Left forelimb (tissue), 1 donor: ENCODE results near the gene B3GALT6.

ENCODE experiments used
- DNase-seq: peaks from one replicate; pipeline ENCODE4 v3.0.0-alpha.2; 2018; ENCODE audit warnings: low spot score

B3GALT6 gene

GRCh38 chr1:1216770-1217620 lies 15.0 kb upstream of the B3GALT6 start:
- no peak for DNase-seq

- no peak for DNase-seq
These were observed 14.2 kb upstream of the B3GALT6 start for GRCh38 chr1:1217621-1218523.

- DNase-seq: no peak
These were observed 13.4 kb upstream of the B3GALT6 start for GRCh38 chr1:1218524-1219200.

DNA sequence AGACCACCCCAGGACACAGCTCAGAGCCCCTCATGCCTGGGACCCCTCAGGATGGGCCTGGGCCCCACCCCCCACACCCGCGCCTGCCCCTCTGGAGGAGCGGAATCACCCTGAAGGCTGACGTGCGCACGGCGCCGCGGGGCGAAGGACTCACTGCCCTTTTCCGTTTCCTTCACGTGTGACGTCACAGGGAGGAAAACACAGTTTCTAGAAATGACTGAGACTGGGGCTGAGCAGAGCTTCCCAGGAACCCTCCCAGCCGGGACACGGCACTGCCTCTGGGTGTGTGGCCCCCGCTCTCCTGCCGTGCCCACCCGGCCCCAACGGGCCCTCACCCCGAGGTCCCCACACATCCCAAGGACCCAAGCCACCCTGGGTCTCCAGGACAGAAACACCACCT lies 12.7 kb upstream of the B3GALT6 start:
- DNase-seq: no peak

DNA sequence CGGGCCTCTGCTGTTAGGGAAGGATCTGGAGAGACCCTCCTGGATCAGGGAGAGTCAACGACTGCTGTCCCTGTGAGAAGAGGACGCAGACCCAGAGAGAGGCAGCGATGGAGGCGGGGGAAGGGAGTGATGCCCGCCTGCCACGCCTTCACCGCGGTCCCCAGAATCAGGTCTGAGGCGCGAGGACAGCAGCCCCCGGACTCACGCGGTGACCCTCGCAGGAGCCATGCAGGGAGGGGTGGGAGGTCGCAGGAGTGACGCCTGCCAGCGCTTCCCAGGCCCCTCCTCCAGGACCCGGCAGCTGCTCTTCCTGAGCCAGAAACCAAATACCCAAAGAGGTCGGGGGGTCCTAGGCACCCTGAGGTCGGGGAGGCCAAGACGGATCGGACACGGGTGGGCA lies 11.8 kb upstream of the B3GALT6 start:
- DNase-seq: no peak

GRCh38 chr1:1221887-1222574 lies 10.0 kb upstream of the B3GALT6 start:
- no peak for DNase-seq

GRCh38 chr1:1222575-1223225 lies 9.3 kb upstream of the B3GALT6 start:
- no peak for DNase-seq

- DNase-seq: no peak
These were observed 8.7 kb upstream of the B3GALT6 start for GRCh38 chr1:1223321-1223720.

DNA sequence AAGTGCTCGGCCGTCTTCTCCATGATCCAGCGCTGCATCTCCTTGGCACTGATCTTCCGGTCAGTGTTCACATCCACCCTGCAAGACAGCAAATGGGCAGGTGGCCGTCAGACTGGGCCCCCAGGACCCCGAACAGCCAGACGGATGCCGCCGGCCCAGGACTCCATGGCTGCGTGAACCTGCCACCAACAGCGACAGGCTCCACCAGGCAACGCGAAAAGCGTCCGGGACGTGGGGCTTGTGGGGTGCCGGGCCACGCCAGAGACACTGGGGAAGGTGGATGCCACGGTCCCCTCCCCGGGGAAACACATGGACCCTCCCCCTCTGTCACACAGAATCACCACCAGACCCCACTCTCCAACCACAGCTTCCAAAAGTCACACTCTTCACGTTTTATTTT lies 8.1 kb upstream of the B3GALT6 start:
- no peak for DNase-seq

GRCh38 chr1:1225238-1225845 lies 6.7 kb upstream of the B3GALT6 start:
- DNase-seq: no peak

GRCh38 chr1:1225913-1226312 lies 6.1 kb upstream of the B3GALT6 start:
- DNase-seq: no peak

DNA sequence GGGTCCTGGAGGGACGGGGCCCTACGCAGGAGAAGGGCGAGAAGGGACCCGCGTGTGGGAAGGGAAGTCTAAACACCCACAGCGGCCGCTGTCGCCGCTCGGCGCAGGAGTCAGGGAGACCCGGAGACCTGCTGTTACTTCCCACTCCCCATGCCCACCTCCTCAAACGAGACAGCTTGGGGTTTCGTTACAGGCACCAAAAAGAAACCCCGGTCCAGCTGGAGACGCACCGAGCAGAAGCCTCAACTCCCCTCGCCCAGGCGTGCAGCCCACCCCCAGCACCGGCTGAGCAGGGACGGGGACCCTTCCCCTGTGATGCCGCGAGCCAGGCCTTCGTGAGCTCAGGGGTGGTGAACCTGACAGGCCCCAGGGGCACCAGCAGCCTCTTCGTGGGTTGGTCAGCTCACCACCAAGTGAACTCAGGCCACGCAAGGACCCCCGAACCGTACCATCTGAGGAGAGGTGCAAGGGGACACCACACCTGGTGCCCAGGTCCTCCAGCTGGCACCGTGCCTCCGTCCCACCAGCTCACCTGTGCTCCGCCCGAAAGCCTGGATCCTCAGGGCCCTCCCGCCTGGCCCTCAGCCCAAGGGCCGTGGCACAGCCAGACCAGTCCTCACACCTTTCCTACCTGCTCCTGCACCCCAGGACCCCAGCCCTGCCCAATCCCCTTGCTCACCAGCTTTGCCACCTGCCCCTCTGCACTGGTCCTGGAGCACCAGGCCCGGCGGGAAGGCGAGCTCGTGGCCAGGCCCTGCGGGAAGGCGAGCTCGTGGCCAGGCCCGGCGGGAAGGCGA lies 5.3 kb upstream of the B3GALT6 start:
- DNase-seq: no peak

GRCh38 chr1:1227386-1227785 lies 4.7 kb upstream of the B3GALT6 start:
- DNase-seq: no peak

- no peak for DNase-seq
These were observed 3.9 kb upstream of the B3GALT6 start for GRCh38 chr1:1228187-1228586.

DNA sequence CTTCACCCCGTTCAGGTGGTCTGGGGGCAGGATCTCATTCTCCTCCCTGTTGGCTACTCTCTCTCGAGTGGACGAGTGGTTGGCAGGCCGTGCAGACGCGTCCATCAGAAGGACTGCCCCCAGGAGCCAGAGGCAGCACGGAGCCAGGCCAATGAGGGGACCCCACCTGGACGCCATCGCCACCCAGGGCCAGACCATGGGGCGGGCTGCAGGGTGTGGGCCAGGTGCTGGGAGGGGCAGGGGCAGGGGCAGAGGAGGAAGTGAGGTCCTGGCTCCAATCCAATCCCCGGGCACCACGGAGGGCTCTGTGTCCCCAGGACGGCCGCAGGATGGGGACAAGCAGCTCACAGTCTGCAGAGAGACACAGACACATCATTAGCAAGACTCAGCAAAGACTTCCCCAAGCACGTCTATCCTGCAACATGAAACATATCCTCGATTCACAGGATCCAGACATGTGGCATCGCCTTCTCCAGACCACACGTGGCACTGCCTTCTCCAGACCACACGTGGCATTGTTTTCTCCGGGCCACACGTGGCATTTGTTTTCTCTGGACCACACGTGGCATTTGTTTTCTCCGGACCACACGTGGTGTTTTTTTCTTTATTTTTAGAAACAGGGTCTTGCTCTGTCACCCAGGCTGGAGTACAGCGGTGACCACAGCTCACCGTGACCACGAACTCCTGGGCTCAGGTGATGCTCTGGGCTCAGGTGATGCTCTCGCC lies 3.3 kb upstream of the B3GALT6 start:
- no peak for DNase-seq

DNA sequence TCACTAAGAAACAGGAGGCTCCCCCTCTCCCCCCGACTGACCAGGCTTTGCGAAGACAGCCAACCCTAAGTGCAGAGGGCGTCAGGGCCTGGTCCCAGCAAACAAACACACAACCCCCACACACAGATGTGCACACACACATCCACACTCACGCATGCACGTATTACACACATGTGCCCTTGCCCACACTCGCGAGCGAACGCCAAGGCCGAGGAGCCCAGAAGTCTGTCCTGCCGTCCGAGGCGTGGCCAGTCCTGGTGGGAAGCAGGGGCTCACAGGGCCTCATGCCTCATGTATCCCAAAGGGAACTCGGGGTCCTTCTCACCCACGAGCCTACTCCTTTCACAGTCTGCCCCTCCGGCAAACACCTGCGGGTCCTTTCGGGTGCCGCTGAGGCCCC lies 2.3 kb upstream of the B3GALT6 start:
- no peak for DNase-seq

DNA sequence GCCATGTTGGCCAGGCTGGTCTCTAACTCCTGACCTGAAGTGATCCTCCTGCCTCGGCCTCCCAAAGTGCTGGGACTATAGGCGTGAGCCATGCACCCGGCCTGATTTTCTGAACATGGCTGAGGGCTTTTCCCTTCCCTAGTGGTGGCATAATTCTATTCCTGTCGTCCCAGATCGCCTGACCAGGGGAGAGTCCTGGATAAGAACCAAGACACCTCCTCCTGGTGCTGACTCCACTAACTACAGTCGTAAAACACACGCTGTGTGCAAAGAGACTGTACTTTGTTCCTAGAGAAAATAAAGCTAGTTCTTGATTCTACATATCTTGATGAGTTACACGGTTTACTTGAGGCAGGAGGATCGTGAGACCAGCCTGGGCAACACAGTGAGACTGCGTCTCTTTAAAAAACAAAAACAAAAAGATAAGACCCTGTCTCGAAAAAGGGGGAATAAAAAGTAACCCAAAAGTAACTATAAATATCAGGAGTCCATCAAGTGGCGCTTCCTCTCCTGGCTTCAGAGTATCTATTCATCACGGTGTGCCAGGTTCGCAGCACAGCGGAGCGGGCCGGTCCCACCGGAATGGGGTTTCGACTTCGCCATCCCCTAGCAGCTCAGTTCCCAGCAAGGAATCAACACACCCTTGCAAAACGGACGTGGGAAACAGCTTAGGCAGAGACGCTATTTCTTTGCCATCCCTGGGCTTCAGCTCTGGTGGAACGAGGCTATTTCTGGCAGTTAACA lies 1.2 kb upstream of the B3GALT6 start:
- no peak for DNase-seq

GRCh38 chr1:1231400-1232207 lies 433 bp upstream of the B3GALT6 start, which contains the start of gene SDF4:
TSS of gene SDF4 (minus strand) at chr1:1232001. CDS start at chr1:1228772, 3,229 bp downstream.
- DNase-seq: peak; percentile 97
